Brain microvascular endothelial cell (primary cell): ENCODE measurements around the gene UQCRQ.

ENCODE experiments used
- DNase-seq: peaks from one replicate; pipeline ENCODE4 v3.0.0-alpha.2; 2020
- H3K27ac ChIP-seq: fragments of 250-450 bp; sonication (Bioruptor Pico); 2 replicates; pipeline ENCODE4 v1.5.1; 2020; ENCODE audit warnings: mild to moderate bottlenecking, moderate library complexity
- H3K27me3 ChIP-seq: fragments of 250-450 bp; sonication (Bioruptor Pico); replicated peaks from 2 replicates; pipeline ENCODE4 v1.5.1; 2020; ENCODE audit warnings: mild to moderate bottlenecking
- H3K36me3 ChIP-seq: fragments of 250-450 bp; sonication (Bioruptor Pico); replicated peaks from 2 replicates; pipeline ENCODE4 v1.5.1; 2020; ENCODE audit warnings: mild to moderate bottlenecking
- H3K4me3 ChIP-seq: 2 replicates; pipeline ENCODE4 v1.5.1; 2011; ENCODE audit warnings: low read depth, mild to moderate bottlenecking, control low read depth, low read length, moderate library complexity
- CTCF ChIP-seq: IDR thresholded peaks from 2 replicates; pipeline ENCODE4 v1.5.1; 2011; ENCODE audit warnings: low read depth, mild to moderate bottlenecking, moderate library complexity, low read length, control low read depth, inconsistent platforms; ENCODE audit errors: missing control alignments
- in situ Hi-C: cut with HindIII; loops from 2 replicates; pipeline ENCODE4 v1.10.0; 2017; ENCODE audit warnings: low sequenced_read_pairs, low pct_ligation_motif_present

The UQCRQ gene

GRCh38 chr5:132886064-132886823 lies 19.8 kb downstream of the UQCRQ start:
- in situ Hi-C loops = no loop called here
- Histone ChIP-seq H3K4me3 (no peak overlapping the region), H3K36me3 (peaks cover 68% of the 10 kb centered on the region), H3K27ac (no peak overlapping the region), H3K27me3 (no peaks in the 10 kb centered on the region)
- no peak for TF ChIP-seq CTCF
- no peak for DNase-seq

GRCh38 chr5:132887283-132887682 lies 20.8 kb downstream of the UQCRQ start:
- no peaks in the 10 kb centered on the region for H3K27me3 ChIP-seq
- no peak for DNase-seq
- in situ Hi-C loops = no loop called here
- peaks cover 69% of the 10 kb centered on the region for H3K36me3 ChIP-seq
- no peak overlapping the region for H3K27ac ChIP-seq
- no peak for TF ChIP-seq CTCF
- H3K4me3 ChIP-seq = no peak overlapping the region

- H3K27ac ChIP-seq = no peak overlapping the region
- in situ Hi-C loops = no loop called here
- DNase-seq = no peak
- no peak overlapping the region for H3K4me3 ChIP-seq
- H3K27me3 ChIP-seq = no peaks in the 10 kb centered on the region
- TF ChIP-seq CTCF = no peak
- peaks cover 69% of the 10 kb centered on the region for H3K36me3 ChIP-seq
These were observed 23.1 kb downstream of the UQCRQ start for GRCh38 chr5:132889501-132889900.

- H3K27me3 ChIP-seq = no peaks in the 10 kb centered on the region
- H3K36me3 ChIP-seq = peaks cover 72% of the 10 kb centered on the region
- in situ Hi-C loops = no loop called here
- no peak for TF ChIP-seq CTCF
- DNase-seq = no peak
- H3K27ac ChIP-seq = no peak overlapping the region
- H3K4me3 ChIP-seq = no peak overlapping the region
These were observed 24.4 kb downstream of the UQCRQ start for GRCh38 chr5:132890817-132891216.

GRCh38 chr5:132895719-132896305 lies 29.4 kb downstream of the UQCRQ start:
- in situ Hi-C loops = no loop called here
- H3K36me3 ChIP-seq = peaks cover 58% of the 10 kb centered on the region
- TF ChIP-seq CTCF = no peak

GRCh38 chr5:132896685-132897084 lies 30.2 kb downstream of the UQCRQ start:
- TF ChIP-seq CTCF = no peak
- no peak for DNase-seq
- in situ Hi-C loops = no loop called here
- Histone ChIP-seq H3K27me3 (no peaks in the 10 kb centered on the region), H3K27ac (no peak overlapping the region), H3K36me3 (peaks cover 56% of the 10 kb centered on the region), H3K4me3 (no peak overlapping the region)

More at GRCh38 chr5:132895719-132896305, 29.4 kb downstream of the UQCRQ start:
- no peak overlapping the region for H3K4me3 ChIP-seq
- H3K27me3 ChIP-seq = no peaks in the 10 kb centered on the region
- H3K27ac ChIP-seq = no peak overlapping the region
- DNase-seq = no peak
